ENCODE data around the gene DCTN4.

Gene DCTN4

GRCh38 chr5:150738862-150739261 lies 20.0 kb downstream of the DCTN4 start:
- no peak for DNase-seq (ENCODE audit: low read depth)

- no peak for DNase-seq (ENCODE audit: low read depth)
These were observed 24.0 kb downstream of the DCTN4 start for GRCh38 chr5:150734579-150735384.

- DNase-seq (ENCODE audit: low read depth): no peak
These were observed 27.1 kb downstream of the DCTN4 start for GRCh38 chr5:150731669-150732242.

- no peak for DNase-seq (ENCODE audit: low read depth)
These were observed 29.0 kb downstream of the DCTN4 start for GRCh38 chr5:150729859-150730258.

GRCh38 chr5:150723845-150724244 lies 35.0 kb downstream of the DCTN4 start:
- DNase-seq (ENCODE audit: low read depth): no peak

- no peak for DNase-seq (ENCODE audit: low read depth)
These were observed 48.7 kb downstream of the DCTN4 start for GRCh38 chr5:150710165-150710564.

- no peak for DNase-seq (ENCODE audit: low read depth)
These were observed 51.9 kb downstream of the DCTN4 start for GRCh38 chr5:150706776-150707390.

- DNase-seq (ENCODE audit: low read depth): no peak
These were observed 55.1 kb downstream of the DCTN4 start for GRCh38 chr5:150703762-150704161.

GRCh38 chr5:150700594-150701377 lies 58.0 kb downstream of the DCTN4 start, which contains the start of gene RBM22:
Gene RBM22, minus strand, starts transcription at chr5:150701062. Its CDS starts 77 bp downstream, at chr5:150700985.
- peak; percentile 85 for DNase-seq (ENCODE audit: low read depth)

- DNase-seq (ENCODE audit: low read depth): no peak
These were observed 58.6 kb downstream of the DCTN4 start for GRCh38 chr5:150700246-150700593.

- no peak for DNase-seq (ENCODE audit: low read depth)
These were observed 64.2 kb downstream of the DCTN4 start for GRCh38 chr5:150694612-150695011.

GRCh38 chr5:150692276-150692675 lies 66.5 kb downstream of the DCTN4 start:
- no peak for DNase-seq (ENCODE audit: low read depth)

GRCh38 chr5:150690760-150691159 lies 68.1 kb downstream of the DCTN4 start:
- no peak for DNase-seq (ENCODE audit: low read depth)

GRCh38 chr5:150689120-150689519 lies 69.7 kb downstream of the DCTN4 start:
- DNase-seq (ENCODE audit: low read depth): no peak

GRCh38 chr5:150676578-150676977 lies 82.2 kb downstream of the DCTN4 start:
- no peak for DNase-seq (ENCODE audit: low read depth)

- DNase-seq (ENCODE audit: low read depth): no peak
These were observed 83.7 kb downstream of the DCTN4 start for GRCh38 chr5:150675069-150675468.

- no peak for DNase-seq (ENCODE audit: low read depth)
These were observed 84.4 kb downstream of the DCTN4 start for GRCh38 chr5:150674341-150674821.

GRCh38 chr5:150672884-150673275 lies 85.9 kb downstream of the DCTN4 start:
- no peak for DNase-seq (ENCODE audit: low read depth)

- DNase-seq (ENCODE audit: low read depth): no peak
These were observed 86.5 kb downstream of the DCTN4 start for GRCh38 chr5:150672237-150672883.

GRCh38 chr5:150671509-150672236 lies 87.1 kb downstream of the DCTN4 start:
- DNase-seq (ENCODE audit: low read depth): no peak

GRCh38 chr5:150670948-150671310 lies 87.9 kb downstream of the DCTN4 start:
- no peak for DNase-seq (ENCODE audit: low read depth)
